Measurements from ENCODE around the gene ERBIN. TPM values are rescaled to one million over a fixed set of nuclear protein-coding genes. Genes with fewer than 3 reads are reported as not detected.
"Not testable (repeated sequence)": the region's sequence is repeated elsewhere in the genome, so short reads cannot be mapped to it uniquely, and the experiment has no call there.

The ERBIN gene
- total RNA-seq, 4 donors from 2014 or later: 78.2 to 104 (median 95.3) TPM

DNA sequence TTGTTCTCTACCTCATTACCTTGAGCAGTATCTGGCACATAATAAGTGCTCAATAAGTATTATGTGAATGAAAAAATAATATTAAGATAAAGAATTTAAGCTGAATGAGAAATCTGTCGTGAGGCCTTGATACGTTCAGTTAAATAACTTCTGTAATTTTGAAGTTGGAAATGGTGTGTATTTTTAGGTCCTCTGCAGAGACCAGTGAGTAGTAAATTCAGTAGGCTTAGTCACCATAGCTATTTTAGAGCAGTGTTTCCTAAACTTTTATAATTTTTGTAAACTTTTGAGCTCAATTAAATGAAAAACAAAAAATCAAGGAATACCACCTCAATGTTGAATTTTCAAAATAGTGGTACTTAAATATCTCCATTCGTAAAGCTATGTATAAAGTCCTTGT, 25.0 kb downstream of the ERBIN start:
- DNase-seq (ENCODE audit: low spot score in 2 of 2): no peak
- no peak overlapping the region for H3K4me3 ChIP-seq (ENCODE audit: low read depth, poor library complexity, severe bottlenecking)
- 83 to 87% methylated on average over 3 of the region's 3 CpGs for WGBS, 2 donors
- TF ChIP-seq POLR2A (IDR thresholded peaks at IDR 0.05): no peak
- TF ChIP-seq, protein P1, sequence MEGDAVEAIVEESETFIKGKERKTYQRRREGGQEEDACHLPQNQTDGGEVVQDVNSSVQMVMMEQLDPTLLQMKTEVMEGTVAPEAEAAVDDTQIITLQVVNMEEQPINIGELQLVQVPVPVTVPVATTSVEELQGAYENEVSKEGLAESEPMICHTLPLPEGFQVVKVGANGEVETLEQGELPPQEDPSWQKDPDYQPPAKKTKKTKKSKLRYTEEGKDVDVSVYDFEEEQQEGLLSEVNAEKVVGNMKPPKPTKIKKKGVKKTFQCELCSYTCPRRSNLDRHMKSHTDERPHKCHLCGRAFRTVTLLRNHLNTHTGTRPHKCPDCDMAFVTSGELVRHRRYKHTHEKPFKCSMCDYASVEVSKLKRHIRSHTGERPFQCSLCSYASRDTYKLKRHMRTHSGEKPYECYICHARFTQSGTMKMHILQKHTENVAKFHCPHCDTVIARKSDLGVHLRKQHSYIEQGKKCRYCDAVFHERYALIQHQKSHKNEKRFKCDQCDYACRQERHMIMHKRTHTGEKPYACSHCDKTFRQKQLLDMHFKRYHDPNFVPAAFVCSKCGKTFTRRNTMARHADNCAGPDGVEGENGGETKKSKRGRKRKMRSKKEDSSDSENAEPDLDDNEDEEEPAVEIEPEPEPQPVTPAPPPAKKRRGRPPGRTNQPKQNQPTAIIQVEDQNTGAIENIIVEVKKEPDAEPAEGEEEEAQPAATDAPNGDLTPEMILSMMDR (IDR thresholded peaks at IDR 0.05): no peak
- intact Hi-C loops (cut with DNase I; ENCODE audit: low total_unique reads): no loop called here

DNA sequence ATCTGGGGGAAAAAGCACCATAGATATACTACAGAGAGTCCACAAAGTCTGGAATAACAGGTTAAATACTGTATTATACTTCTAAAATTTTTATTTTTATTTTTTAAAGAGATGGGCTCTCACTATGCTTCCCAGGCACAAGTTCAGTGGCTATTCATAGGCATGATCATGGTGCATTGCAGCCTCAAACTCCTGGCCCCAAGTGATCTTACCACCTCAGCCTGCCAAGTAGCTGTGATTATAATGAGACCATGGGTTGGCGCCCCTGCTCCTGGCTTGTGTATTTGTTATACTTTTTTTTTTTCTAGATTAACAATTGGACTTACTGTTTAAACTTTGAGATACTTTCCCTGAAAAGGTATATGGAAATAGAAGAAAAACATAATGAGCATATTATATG, 25.9 kb downstream of the ERBIN start:
- intact Hi-C loops (cut with DNase I; ENCODE audit: low total_unique reads): no loop called here
- WGBS, 2 donors: 65 to 76% methylated on average over 1 of the region's 1 CpG
- no peak for DNase-seq (ENCODE audit: low spot score in 2 of 2)
- TF ChIP-seq POLR2A (IDR thresholded peaks at IDR 0.05): no peak
- TF ChIP-seq, protein P1 (IDR thresholded peaks at IDR 0.05): no peak
- H3K4me3 ChIP-seq (ENCODE audit: low read depth, poor library complexity, severe bottlenecking): no peak overlapping the region

DNA sequence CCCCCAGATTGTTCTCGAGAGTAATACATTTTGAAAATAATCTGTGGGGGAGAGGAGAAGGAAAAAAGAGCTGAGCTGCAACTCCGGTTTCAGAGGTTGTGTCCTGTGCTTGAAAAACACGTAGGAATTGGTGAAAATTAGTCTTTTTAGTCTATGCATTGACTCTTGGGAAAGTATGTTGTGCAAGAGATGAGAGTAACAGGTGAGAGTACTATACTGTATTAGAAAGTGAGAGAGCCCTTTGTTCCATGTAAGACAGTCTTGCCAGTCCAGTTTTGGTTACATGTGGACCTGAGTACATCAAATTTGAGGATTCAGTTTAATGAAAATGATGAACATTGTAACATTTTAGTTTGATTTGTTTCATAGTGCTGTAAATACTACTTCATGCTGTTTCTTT, 27.8 kb downstream of the ERBIN start:
- intact Hi-C loops (cut with DNase I; ENCODE audit: low total_unique reads): no loop called here
- H3K4me3 ChIP-seq (ENCODE audit: low read depth, poor library complexity, severe bottlenecking): no peak overlapping the region
- no peak for DNase-seq (ENCODE audit: low spot score in 2 of 2)
- WGBS, 2 donors: 83 to 86% methylated on average over 3 of the region's 3 CpGs
- TF ChIP-seq POLR2A (IDR thresholded peaks at IDR 0.05): no peak
- TF ChIP-seq, protein P1 (IDR thresholded peaks at IDR 0.05): no peak

DNA sequence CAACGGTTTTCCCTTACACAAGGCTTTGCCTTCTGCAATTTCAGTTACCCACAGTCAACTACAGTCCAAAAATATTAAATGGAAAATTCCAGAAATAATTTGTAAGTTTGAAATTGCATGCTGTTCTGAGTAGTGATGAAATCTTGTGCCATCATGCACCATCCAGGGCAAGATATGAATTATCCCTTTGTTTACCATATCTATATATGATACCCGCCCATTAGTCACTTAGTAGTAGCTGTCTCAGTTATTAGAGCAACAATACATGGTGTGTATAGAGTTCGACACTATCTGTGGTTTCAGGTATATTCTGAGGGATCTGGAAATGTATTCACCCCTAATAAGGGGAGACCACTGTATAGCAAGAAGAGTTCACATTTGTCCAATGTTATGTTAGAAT, 29.4 kb downstream of the ERBIN start:
- WGBS, 2 donors: 81 to 82% methylated on average over 3 of the region's 3 CpGs
- DNase-seq (ENCODE audit: low spot score in 2 of 2): no peak
- intact Hi-C loops (cut with DNase I; ENCODE audit: low total_unique reads): no loop called here
- no peak for TF ChIP-seq POLR2A (IDR thresholded peaks at IDR 0.05)
- TF ChIP-seq, protein P1 (IDR thresholded peaks at IDR 0.05): no peak
- no peak overlapping the region for H3K4me3 ChIP-seq (ENCODE audit: low read depth, poor library complexity, severe bottlenecking)

DNA sequence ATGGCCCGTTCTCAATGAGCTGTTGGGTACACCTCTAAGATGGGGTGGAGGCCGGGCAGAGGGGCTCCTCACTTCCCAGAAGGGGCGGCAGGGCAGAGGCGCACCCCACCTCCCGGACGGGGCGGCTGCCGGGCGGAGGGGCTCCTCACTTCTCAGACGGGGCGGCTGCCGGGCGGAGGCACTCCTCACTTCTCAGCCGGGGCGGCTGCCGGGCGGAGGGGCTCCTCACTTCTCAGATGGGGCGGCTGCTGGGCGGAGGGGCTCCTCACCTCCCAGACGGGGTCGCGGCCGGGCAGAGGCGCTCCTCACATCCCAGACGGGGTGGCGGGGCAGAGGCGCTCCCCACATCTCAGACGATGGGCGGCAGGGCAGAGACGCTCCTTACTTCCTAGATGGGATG, 31.3 kb downstream of the ERBIN start:
- DNase-seq (ENCODE audit: low spot score in 2 of 2); H3K4me3 ChIP-seq (ENCODE audit: low read depth, poor library complexity, severe bottlenecking); intact Hi-C loops (cut with DNase I; ENCODE audit: low total_unique reads): not testable (repeated sequence)
- 97 to 100% methylated on average over 11 to 20 of the region's 30 CpGs for WGBS, 2 donors

DNA sequence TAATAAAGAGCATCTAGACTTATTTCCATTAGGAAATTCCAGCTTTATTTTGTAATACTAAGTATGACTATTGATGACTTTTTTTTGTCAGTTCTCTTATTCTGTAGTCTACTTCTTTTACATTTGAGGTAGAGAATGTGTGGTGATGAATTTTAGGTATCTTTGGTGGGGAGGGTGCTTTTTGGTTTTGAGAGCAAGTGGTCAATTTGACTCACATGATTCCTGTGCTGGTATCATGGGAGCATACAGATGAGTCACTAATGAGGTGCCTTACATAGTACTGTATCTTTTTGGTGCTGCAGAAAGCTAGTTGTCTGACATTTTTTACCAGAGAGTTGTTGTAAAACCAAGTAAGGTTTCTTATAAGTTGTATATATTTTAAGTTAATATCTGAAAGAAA, 35.3 kb downstream of the ERBIN start:
- TF ChIP-seq, protein P1 (IDR thresholded peaks at IDR 0.05): no peak
- TF ChIP-seq POLR2A (IDR thresholded peaks at IDR 0.05): no peak
- intact Hi-C loops (cut with DNase I; ENCODE audit: low total_unique reads): no loop called here
- H3K4me3 ChIP-seq (ENCODE audit: low read depth, poor library complexity, severe bottlenecking): no peak overlapping the region
- no peak for DNase-seq (ENCODE audit: low spot score in 2 of 2)
